DMS114 treated with DMSO at 0.1 percent for 48 hours (cell line): Measurements from ENCODE around the gene LRRC8E.
"Not testable (repeated sequence)": the region's sequence is repeated elsewhere in the genome, so short reads cannot be mapped to it uniquely, and the experiment has no call there.

Experiments
- DNase-seq: peaks from one replicate; lab custom pipeline; 2025; ENCODE audit not compliant: unreplicated experiment; lab: John Stamatoyannopoulos, UW

LRRC8E gene

GRCh38 chr19:7853770-7854128, 34.6 kb upstream of the LRRC8E start:
- no peak for DNase-seq

DNA sequence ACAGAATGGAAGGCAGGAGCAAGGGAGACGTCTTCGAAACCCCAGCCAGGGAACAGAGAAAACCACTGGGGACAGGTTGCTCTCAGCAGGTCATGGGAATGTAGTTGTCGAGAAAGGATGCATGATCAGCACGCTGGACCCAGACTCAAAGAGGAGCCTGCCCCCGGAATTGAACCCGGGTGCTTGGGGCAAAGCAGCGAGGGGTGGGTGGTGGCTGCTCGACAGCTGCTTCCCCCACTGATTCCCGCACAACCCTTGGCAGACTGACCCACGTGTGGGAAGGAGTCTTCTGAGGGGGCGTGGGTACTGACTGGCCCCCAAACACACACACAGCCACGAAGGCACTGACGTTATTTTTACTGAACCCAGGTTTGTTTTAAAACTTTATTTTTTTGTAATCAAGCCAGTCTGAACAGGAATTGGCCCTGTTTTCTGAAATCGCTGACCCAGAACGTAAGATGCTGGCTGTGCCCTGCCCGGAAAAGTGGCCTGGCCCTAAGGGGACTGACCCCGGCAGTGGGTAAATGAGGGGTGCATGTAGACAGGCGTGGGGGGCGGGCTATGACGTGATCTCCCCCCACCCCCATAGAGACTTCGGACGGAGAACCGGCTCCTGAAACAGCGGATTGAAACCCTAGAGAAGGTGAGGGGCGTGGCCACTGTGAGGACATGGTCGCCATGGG, 32.7 kb upstream of the LRRC8E start:
- DNase-seq: no peak

DNA sequence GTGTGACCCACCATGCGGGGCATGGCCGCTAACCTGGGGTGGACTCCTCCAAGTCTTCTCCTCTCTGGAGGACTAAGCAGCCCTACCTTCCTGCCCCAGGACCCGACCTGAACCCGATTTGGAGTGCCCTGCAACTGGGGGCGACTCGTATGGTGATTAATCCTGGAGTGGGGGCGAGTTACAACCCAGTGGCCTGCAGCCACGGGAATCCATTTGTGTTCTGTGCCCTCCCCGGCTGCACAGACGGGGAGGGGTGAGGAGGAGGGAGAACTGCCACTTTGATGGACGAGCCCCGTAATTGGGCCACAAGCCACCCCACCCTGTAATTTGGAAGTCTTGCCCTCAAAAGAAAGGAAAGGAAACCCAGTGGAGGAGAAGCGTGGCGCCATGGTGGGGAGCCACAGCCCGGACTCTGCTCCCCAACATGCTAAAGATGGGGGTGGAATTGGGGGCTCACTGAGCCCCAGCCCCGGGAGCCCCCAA, 32.2 kb upstream of the LRRC8E start:
- no peak for DNase-seq

GRCh38 chr19:7856679-7857663, 31.3 kb upstream of the LRRC8E start:
- no peak for DNase-seq

- no peak for DNase-seq
Observed at GRCh38 chr19:7857727-7858108, 30.6 kb upstream of the LRRC8E start.

DNA sequence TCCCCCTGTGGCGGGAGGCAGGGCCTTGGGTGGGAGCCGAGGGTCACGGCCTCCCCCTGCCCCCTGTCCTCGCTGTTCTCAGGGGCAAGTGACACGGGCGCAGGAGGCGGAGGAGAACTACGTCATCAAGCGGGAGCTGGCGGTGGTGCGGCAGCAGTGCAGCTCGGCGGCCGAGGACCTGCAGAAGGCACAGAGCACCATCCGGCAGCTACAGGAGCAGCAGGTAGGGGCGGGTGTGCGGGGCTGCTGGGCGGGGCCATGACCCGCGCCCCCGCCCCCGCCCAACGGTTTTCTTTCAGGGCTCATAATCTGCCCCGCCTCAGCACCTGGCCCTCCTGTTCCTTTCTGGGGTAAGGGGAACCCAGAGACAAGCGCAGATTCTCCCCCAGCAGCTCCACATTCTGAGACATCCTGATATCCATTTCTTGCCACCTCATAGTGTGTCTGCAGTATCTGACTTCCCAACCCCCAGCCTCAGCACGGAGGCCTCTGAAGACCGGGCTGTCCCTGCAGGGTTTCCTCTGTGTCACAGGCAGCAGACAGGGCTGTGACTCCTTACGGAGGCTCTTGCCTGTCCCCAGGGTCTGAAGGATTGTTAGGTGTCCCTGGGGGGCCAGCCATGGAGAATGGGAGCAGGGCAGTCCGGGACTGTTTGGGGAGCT, 30.1 kb upstream of the LRRC8E start:
- no peak for DNase-seq

DNA sequence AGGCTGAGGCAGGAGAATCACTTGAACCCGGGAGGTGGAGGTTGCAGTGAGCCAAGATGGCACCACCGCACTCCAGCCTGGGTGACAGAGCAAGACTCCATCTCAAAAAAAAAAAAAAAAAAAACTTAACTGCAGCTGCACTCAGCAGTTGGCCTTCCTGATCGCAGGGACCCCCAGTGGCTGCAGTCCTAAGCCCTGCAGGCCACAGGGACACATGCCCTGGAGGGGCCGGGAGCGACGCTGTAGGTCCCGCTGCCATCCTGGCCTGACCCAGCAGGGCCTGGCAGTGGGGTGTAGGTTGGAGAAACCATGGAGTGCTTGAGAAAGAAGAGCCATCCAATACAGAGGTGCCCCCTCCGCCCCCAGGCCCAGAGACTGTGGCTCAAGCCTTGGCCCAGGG, 29.2 kb upstream of the LRRC8E start:
- DNase-seq: not testable (repeated sequence)

DNA sequence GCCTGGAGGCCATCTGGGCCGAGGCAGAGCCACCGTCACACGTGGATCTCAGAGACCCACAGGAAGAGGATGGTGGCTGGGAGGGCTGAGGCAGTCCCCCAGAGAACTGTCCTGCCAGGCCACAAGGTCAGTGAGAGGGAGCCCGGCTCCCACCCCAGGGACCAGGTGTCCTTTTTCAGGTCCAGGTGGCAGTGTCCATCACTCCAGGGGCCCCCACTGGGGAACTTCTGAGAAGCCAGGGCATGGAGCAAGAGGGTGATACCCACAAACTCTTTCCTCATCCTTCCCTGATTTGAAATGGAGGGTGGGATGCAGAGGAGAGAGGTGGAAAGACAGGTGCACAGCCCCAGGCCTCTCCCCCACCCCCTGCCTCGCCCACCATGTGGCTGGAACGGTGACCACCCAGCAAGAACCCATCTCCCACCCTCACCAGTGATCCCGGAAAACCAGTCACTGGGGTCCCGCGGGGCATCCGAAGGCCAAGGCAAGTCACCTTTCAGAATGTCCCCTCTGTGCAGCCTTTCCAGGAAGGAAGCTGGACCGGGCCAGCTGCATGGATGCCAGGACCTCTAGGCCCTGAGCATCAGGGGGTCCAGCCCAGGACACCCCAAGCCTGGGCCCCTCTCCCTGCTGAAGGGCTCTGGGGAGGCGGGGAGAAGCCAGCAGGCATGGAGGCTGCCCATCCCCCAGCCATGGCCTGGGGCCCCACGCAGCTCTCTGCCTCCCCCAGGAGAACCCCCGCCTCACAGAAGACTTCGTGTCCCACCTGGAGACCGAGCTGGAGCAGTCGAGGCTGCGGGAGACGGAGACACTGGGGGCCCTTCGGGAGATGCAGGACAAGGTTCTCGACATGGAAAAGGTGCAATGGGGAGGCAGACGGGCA, 28.2 kb upstream of the LRRC8E start:
- DNase-seq: no peak

- no peak for DNase-seq
Observed at GRCh38 chr19:7860714-7861618, 27.3 kb upstream of the LRRC8E start.

- DNase-seq: no peak
Observed at GRCh38 chr19:7861619-7862412, 26.5 kb upstream of the LRRC8E start.

GRCh38 chr19:7862413-7862951, 25.8 kb upstream of the LRRC8E start:
- DNase-seq: no peak

GRCh38 chr19:7863157-7863970, 24.9 kb upstream of the LRRC8E start:
- DNase-seq: no peak

- DNase-seq: no peak
Observed at GRCh38 chr19:7863971-7864689, 24.2 kb upstream of the LRRC8E start.

DNA sequence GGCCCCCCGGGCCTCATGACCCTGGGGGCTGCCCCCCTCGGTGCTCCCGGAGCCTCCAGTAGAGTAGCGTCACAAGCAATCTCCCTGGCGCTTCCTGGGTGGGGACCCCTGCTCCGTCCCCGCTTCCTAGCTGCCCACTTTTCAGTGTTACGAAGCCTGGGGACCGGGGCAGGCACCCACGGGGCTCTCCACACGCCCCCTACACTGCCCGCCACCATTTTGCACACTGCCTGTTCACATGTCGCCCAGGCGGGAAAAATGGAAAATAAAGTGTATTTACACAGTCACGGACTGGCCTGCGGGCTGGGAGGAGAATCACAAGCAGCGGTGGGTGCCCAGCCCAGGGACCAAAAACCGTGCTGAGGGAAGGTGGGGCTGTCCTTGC, 23.6 kb upstream of the LRRC8E start:
- DNase-seq: no peak

DNA sequence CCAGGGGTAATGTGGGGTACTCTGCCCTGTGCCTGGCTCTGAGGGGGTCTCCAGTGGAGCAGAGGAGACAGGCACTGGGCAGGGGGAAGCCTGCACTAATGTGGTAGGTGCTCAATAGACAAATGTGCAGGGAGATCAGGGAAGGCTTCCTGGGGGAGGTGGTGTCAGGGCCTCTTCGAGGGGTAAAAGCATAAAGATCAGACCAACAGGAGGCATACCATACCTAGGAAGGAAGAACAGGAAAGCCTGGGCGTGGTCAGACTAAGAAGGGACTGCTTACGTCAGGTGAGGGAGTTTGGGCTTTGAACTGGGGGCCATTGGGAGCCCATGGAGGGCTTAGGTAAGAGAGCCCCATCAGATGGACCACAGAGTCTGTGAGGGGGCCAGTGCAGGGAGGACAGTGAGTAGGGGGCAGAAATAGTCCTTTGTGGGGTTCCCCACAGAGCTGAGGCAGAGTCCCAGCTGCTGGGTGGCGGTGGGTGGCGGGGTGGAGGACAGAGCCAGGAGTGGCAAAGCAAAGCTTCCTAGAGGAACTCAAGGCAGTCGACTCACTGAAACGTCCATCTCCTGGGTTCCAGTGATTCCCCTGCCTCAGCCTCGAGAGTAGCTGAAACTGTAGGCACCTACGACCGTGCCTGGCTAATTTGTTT, 22.9 kb upstream of the LRRC8E start:
- DNase-seq: no peak

DNA sequence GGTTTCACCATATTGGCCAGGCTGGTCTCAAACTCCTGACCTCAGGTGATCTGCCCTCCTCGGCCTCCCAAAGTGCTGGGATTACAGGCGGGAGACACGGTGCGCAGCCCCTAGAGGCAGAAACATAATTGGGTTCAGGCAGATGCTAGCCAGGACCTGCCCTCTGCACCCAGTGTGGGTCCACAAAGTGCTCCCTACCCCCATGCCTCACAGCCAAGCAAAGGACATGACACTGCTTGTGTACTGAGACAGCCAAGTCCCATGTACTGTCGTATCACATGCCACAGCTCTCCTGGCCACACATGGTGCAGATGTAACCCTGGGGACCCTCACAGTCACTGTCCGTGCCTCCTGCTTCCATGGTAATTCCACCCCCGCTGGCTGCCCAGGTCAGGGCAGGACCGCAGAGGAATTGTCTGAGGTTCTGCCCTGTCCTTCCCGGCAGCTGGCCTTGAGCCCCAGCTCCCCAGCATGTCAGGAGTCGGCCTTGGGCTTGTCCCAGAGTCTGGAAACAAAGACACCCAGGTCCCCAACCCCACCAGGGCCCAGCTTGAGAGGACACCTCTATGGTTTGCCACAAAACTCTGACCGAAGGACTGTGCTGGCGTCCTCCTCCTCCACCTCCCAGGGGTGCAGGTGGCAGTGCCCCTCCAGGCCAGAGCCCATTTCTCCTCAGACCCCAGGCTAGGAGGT, 21.8 kb upstream of the LRRC8E start:
- DNase-seq: no peak
